Upper lobe of left lung (tissue), 4 donors: ENCODE measurements around the gene ZNF219.

Source experiments
- CTCF ChIP-seq, 6 experiments: fragments of 450-650 bp in 4 of 6; fragments of 200-600 bp in 2 of 6; sonication (generic) in 2 of 6; IDR thresholded peaks; one replicate each; pipeline ENCODE4 v1.5.1; 2016 to 2019; ENCODE audit warnings: antibody characterized with exemption in 6 of 6
- POLR2A ChIP-seq, 4 donors: fragments of 450-650 bp; IDR thresholded peaks; one replicate each; pipeline ENCODE4 v1.5.1; 2016 to 2017; ENCODE audit warnings: antibody characterized with exemption in 4 of 4, mild to moderate bottlenecking in 2 of 4

- TF ChIP-seq CTCF (IDR thresholded peaks at IDR 0.05) (no peak), POLR2A (IDR thresholded peaks at IDR 0.05) (no peak)
Observed at GRCh38 chr14:21095430-21096205, 2.8 kb downstream of the ZNF219 start.
